ENCODE data around the gene CGNL1.

DNA sequence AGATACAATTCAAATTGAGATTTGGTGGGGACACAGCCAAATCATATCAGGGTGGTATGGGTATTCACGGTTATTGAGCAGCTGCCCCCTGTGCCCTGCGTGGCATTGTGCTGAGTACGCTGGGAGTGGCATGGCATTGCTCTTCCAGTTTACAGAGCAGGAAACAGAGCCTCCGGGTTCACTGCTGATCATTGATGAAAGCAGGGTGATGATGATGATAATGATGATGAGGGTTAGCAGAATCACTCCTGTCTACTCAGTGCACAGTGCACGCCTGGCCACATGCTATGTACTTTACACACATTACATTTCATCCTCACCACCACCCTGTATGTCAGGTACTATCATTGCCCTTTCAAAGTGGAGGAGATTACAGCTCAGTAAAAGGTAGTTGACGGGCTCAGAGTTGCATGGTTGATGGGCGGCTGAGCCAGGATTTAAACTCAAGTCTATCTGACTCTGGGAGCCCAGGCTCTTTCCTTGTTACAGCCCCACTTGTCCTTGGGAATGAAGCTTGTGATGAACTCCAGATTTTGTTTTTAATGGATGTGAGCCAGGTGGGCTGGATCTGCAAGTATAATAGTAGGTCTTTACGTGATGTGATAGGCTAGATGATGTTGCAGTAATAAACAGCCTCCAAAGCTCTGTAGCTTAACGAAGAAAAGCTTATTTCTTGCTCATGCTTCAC is 127.8 kb downstream of the CGNL1 start:
- TF ChIP-seq, protein P1, sequence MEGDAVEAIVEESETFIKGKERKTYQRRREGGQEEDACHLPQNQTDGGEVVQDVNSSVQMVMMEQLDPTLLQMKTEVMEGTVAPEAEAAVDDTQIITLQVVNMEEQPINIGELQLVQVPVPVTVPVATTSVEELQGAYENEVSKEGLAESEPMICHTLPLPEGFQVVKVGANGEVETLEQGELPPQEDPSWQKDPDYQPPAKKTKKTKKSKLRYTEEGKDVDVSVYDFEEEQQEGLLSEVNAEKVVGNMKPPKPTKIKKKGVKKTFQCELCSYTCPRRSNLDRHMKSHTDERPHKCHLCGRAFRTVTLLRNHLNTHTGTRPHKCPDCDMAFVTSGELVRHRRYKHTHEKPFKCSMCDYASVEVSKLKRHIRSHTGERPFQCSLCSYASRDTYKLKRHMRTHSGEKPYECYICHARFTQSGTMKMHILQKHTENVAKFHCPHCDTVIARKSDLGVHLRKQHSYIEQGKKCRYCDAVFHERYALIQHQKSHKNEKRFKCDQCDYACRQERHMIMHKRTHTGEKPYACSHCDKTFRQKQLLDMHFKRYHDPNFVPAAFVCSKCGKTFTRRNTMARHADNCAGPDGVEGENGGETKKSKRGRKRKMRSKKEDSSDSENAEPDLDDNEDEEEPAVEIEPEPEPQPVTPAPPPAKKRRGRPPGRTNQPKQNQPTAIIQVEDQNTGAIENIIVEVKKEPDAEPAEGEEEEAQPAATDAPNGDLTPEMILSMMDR (IDR thresholded peaks at IDR 0.05), result no peak
- TF ChIP-seq POLR2A (IDR thresholded peaks at IDR 0.05; ENCODE audit: low read depth) (no peak), POLR2AphosphoS5 (IDR thresholded peaks at IDR 0.05) (no peak)

Data from esophagus muscularis mucosa (tissue), 3 donors.